ENCODE measurements around the gene SMIM32. TPM values are rescaled to one million over a fixed set of nuclear protein-coding genes. Genes with fewer than 3 reads are reported as not detected.

The SMIM32 gene
- total and polyA plus RNA-seq, 2 of the 4 experiments (the other 2 are of a cell fraction): not detected

DNA sequence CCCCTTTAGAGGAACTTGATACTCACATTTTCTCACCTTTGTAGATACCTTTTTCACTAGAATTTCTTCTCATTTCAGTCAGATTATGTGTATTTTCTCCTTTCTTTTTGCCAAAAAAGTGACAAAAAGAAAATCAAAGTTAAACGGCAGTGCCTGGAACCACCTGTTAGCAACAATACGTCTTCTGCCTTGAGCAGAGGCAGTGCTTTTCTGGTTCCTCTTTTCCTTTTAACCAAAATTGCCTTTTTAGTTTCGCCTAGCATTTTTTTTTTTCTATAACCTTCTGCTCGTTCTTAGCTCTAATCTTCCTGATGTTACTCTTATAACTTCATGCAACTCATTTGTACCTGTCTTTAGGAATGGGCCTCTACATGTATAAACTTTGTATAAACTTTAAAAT lies 26.1 kb downstream of the SMIM32 start:
- Histone ChIP-seq H2AK9ac (replicated peaks; ENCODE audit: low read depth, low read length, poor library complexity) (no peak overlapping the region), H4K5ac (ENCODE audit: low read depth, low read length) (no peak overlapping the region), H3K4me1 (ENCODE audit: control insufficient read depth, insufficient read depth, low read length) (peaks cover 2% of the 10 kb centered on the region; the same call in 1 of the 2 replicates), H4K20me1 (ENCODE audit: insufficient read depth, low read length) (peaks cover 5% of the 10 kb centered on the region; the same call in 1 of the 2 replicates), H3K9me1 (ENCODE audit: insufficient read depth, low read length) (peaks cover 2% of the 10 kb centered on the region; the same call in 1 of the 2 replicates), H3K4me3 (ENCODE audit: insufficient read depth, low read depth, low read length) (no peak overlapping the region), H2BK15ac (ENCODE audit: low read depth, low read length) (no peak overlapping the region), H3K14ac (replicated peaks; ENCODE audit: low read depth, low read length) (no peak overlapping the region), H3K79me1 (ENCODE audit: low read depth in 1 of 2, low read length in 2 of 2) (peaks cover 16 to 24% of the 10 kb centered on the region in 2 experiments), H2BK20ac (ENCODE audit: low read depth, low read length) (no peak overlapping the region), H3K18ac (ENCODE audit: low read depth, low read length) (no peak overlapping the region), H2BK5ac (ENCODE audit: low read depth, low read length, poor library complexity, severe bottlenecking) (no peak overlapping the region), H3K9me3 (ENCODE audit: control insufficient read depth, insufficient read depth, low read length) (no peaks in the 10 kb centered on the region), H2AFZ (replicated peaks; ENCODE audit: low read length, poor library complexity) (no peak overlapping the region), H2BK120ac (ENCODE audit: low read depth, low read length) (no peak overlapping the region), H3K27me3 (ENCODE audit: control insufficient read depth, insufficient read depth, low read length) (no peaks in the 10 kb centered on the region), H3K27ac (ENCODE audit: insufficient read depth, low read length) (no peak overlapping the region), H4K91ac (ENCODE audit: insufficient read depth, low read depth, low read length) (no peak overlapping the region), H3K36me3 (ENCODE audit: control insufficient read depth, insufficient read depth, low read length) (peaks cover 14% of the 10 kb centered on the region), H3K23ac (ENCODE audit: low read depth, low read length) (no peak overlapping the region), H3K9ac (ENCODE audit: low read depth, low read length) (no peak overlapping the region), H3K4me2 (ENCODE audit: low read depth, low read length) (no peak overlapping the region), H4K8ac (ENCODE audit: low read depth in 2 of 2, low read length in 2 of 2) (no peak overlapping the region), H3K56ac (ENCODE audit: extremely low read depth, insufficient read depth, low read length) (no peak overlapping the region), H2AK5ac (ENCODE audit: low read depth, low read length) (no peak overlapping the region), H3K4ac (ENCODE audit: low read depth, low read length) (no peak overlapping the region)
- intact Hi-C loops (cut with micrococcal nuclease): no loop called here
- dilution Hi-C loops (cut with HindIII; ENCODE audit: low sequenced_read_pairs, unreplicated experiment): no loop called here
- no TSS peak for BruUV-seq (replicated peaks)
- 96% methylated on average over 3 of the region's 4 CpGs; no CpG with 5 or more reads in 1 of the 2 experiments for WGBS, 2 experiments (ENCODE audit: extremely low coverage in 2 of 2, insufficient read length in 1 of 2)
- ATAC-seq (ENCODE audit: low read depth) (no peak), DNase-seq (no peak)
- in situ Hi-C loops (cut with MboI; ENCODE audit: low sequenced_read_pairs): no loop called here
- ChIA-PET CTCF (no interaction called here), POLR2A (ENCODE audit: unreplicated experiment) (no interaction called here)
- TF ChIP-seq RFX5 (IDR thresholded peaks at IDR 0.05; ENCODE audit: low read depth, low read length) (no peak), MAZ (IDR thresholded peaks at IDR 0.05; ENCODE audit: borderline replicate concordance, low read depth, low read length) (no peak), RCOR1 (IDR thresholded peaks at IDR 0.05; ENCODE audit: insufficient replicate concordance, low read length) (no peak), POLR2A (IDR thresholded peaks at IDR 0.05; ENCODE audit: low read depth, low read length) (no peak), ELK1 (IDR thresholded peaks at IDR 0.05; ENCODE audit: borderline replicate concordance, low read depth, low read length) (no peak), CTCF (conservative IDR thresholded peaks at IDR 0.05; ENCODE audit: low read depth, low read length) (no peak), CEBPB (IDR thresholded peaks at IDR 0.05; ENCODE audit: low read depth, low read length) (no peak)

Data from IMR-90 (cell line).